Measurements from ENCODE around the gene PHKG1.
"Not testable (repeated sequence)": the region's sequence is repeated elsewhere in the genome, so short reads cannot be mapped to it uniquely, and the experiment has no call there.

PHKG1 gene

DNA sequence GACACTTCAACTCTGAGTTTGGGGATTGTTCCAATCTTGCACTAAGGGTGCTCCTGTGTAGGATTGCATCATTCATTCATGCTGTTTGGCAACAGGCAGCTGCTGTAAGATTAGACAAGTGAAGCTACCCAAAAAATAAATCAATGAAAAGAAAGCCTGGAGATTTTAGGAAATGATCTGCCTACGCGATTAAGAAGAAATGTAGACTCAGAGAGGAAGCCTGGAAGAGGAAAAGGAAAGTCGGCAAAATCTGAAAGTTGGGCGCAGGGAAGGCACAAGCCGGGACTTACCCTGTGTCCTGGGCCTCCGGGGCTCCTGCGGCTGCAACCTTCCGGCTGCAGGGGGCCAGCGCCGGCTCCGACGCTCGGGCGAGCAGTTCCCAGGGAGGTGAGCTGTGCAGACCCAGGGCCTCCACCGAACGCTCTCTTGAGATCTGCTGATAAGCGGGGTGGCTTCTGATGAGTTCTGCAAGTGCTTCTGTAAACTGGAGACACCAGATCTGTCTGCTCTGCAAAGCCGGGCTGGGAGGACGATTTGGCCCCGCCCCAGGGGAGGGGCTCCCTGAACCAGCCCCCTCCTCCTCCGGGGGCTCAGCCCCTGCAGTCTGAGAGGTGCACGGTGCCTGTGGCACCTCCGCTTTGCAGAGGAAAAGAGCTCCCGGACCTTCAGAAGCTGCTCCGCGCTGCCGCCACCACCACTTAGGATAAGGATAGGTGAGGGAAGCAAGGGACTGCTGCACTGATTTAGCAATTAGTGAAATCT lies 58.9 kb downstream of the PHKG1 start:
- peak; percentile 32 to 82 (median 54) for DNase-seq

GRCh38 chr7:56032578-56032977 lies 60.2 kb downstream of the PHKG1 start:
- DNase-seq, result not testable (repeated sequence)

GRCh38 chr7:56031556-56031955 lies 61.2 kb downstream of the PHKG1 start:
- not testable (repeated sequence) for DNase-seq

DNA sequence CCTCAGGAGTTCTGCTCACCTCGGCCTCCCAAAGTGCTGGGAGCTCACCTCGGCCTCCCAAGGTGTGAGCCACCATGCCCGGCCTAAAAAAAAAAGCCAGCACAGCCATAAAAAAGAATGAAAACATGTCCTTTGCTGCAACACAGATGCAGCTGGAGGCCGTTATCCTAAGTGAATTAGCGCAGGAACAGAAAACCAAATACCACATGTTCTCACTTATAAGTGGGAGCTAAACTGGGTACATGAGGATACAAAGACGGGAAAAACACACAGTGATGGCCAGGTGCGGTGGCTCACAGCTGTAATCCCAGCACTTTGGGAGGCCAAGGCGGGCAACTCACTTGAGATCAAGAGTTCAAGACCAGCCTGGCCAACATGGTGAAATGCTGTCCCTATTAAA lies 62.4 kb downstream of the PHKG1 start:
- no peak for DNase-seq

Measured in T-helper 1 cell (primary cell).